Stimulated activated CD8-positive, alpha-beta memory T cell treated with anti-CD3 and anti-CD28 coated beads, Interleukin-4, amount 100 ng/mL, for 48 hours (primary cell): ENCODE results near the gene ZHX3.
"Not testable (repeated sequence)": the region's sequence is repeated elsewhere in the genome, so short reads cannot be mapped to it uniquely, and the experiment has no call there.

Experiments
- DNase-seq: peaks from one replicate; pipeline ENCODE4 v3.0.0-alpha.2; 2020

The ZHX3 gene

DNA sequence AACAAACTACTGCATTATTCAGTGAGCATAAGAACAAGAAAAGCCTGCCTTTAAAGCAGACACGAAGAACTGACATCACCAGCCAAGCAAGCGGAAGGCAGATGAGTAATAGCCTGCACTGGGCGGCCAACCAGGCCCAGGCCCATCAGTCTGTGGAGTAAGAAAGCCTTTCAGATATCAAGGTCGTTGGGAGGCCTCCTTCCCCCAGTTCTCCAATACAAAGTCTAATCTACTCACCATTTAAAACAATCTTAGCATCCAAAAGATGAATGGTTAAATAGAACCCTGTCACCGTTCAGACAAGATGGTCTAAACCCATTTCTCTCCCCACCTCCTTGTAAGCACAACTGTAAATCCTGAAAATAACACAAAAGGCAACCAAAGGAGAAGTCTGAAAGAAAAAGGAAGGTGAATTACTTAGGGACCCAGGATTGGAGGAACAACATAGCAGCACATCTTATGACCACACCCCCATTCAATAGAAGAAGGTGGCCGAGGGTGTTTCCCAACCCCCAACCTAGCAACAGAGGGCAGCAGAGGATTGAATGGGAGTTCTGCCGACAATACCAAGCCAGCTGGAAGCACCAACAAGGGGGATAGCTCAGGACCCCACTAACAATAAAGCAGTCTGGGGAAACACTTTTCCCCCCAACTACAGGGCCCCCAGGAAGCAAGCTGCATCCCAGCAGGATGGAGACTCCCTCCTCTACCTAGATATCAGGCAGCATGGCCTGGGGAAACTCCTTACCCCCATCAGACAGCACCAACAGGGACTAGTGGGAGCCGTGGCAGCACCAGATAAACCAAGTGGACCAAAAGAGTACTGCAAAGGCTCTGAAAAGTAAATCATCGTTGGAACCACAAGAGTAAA, 67.9 kb downstream of the ZHX3 start:
- no peak for DNase-seq

DNA sequence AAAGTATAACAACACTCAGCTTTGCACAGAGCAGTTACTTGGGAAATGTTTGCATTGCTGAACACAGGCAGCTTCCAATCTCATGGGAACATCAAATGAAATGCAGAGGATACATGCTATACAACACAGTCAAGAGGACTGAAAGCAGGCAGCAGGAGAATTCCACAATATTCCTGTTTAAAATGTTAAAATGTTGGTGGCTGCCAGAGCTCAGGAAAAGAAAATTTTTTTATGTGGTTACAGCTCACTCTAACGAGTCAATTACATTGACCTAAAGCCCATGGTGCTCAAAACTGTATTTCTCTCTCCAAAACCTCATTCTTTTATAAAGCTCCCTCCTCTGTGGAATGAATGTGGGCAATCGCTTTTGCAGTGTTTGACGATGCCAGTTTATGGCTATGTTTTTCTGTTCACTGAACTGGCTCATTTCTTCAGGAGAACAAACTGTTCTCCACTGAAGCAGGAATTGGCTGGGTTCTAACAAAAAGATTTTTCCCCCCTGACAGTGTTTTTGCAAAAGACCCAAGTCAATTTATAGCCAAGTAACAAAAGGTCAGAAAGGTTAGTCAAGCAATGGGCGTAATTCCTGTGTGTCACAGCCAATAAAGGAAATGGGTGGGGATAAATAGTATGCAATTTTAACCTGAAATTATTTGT, 69.0 kb downstream of the ZHX3 start:
- DNase-seq, result no peak

- no peak for DNase-seq
Measured at GRCh38 chr20:41247523-41248367, 69.8 kb downstream of the ZHX3 start.

GRCh38 chr20:41245086-41245707, 72.3 kb downstream of the ZHX3 start:
- DNase-seq, result no peak

DNA sequence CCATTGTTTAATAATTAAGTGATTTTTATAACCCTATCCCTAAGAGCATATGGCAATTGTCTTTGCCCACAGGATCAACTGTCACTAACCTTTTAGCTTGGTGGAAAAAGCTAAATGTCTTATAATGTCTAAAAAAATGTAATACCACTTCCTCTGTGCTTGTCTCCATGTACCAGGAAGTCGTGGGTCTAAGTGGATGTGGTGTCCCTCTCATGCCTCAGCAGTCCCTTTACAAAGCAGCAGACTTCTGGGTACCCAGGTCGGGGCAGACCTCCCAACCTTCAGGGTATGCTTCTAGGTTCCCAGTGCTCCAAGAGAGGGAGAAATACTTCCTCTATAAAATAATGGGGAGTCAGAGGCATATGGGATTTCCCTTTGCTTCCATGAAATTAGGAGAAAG, 74.7 kb downstream of the ZHX3 start:
- DNase-seq, result no peak

DNA sequence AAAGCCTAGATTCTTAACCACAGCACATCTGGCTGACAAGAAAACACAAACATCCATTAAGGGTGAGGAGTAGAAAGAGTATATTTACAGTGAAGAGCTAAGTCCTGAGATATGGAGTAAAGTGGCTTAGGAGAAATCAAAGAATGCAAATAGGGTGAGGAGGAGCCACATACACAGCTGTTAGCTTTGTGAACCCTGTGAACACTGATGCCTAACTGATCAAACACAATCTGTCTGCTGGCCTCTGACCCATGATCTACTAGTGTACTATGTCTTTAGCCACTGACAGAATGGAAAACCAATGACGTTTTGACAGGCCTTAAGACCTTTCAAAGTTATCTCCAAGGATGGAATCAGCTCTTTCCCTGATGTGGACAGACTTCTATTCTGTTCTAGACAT, 75.2 kb downstream of the ZHX3 start:
- no peak for DNase-seq

DNA sequence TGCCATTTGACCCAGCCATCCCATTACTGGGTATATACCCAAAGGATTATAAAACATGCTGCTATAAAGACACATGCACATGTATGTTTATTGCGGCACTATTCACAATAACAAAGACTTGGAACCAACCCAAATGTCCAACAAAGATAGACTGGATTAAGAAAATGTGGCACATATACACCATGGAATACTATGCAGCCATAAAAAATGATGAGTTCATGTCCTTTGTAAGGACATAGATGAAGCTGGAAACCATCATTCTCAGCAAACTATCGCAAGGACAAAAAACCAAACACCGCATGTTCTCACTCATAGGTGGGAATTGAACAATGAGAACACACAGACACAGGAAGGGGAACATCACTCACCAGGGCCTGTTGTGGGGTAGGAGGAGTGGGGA, 80.3 kb downstream of the ZHX3 start:
- DNase-seq, result not testable (repeated sequence)

DNA sequence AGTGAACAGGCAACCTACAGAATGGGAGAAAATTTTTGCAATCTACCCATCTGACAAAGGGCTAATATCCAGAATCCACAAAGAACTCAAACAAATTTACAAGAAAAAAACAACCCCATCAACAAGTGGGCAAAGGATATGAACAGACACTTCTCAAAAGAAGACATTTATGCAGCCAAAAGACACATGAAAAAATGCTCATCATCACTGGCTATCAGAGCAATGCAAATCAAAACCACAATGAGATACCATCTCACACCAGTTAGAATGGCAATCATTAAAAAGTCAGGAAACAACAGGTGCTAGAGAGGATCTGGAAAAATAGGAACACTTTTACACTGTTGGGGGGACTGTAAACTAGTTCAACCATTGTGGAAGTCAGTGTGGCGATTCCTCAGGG, 80.7 kb downstream of the ZHX3 start:
- DNase-seq, result not testable (repeated sequence)

DNA sequence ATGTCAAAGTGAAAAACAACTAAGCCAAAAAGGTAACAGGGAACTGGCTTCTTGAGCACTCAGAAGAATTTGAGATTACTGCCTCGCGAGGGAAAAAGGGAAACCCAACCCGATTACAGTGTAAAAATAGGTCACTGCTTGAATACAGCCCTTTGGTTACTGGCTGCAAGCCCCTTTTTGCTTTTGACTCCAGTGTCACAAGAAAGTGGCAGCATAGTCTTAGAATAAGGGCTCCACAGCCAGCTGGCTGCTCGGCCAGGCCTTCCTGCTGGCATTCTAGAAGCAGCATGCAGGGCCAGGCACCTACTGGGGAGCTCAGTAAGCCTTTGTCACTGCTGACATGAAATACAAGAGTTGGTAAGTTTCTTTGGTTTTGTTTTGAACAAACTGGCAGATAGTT, 83.0 kb downstream of the ZHX3 start:
- no peak for DNase-seq

DNA sequence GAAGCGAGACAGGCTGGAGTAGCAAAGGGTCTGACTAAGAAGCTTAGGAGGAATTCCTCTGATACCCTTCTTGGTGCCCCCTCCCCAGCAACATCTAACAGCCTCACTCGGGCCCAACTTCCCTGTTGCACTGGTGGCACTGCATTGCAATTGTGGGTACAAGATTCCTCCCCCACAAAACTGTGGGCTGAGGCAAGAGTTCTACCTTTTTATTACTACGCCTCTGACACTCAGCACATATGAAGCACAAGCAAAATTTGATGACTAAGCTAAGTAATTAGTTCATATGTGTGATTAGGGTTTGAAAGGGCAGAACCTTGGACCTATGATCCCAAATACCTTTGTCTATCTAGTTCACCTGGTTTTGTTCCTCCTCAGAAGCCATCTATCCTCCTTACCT, 83.5 kb downstream of the ZHX3 start:
- no peak for DNase-seq

DNA sequence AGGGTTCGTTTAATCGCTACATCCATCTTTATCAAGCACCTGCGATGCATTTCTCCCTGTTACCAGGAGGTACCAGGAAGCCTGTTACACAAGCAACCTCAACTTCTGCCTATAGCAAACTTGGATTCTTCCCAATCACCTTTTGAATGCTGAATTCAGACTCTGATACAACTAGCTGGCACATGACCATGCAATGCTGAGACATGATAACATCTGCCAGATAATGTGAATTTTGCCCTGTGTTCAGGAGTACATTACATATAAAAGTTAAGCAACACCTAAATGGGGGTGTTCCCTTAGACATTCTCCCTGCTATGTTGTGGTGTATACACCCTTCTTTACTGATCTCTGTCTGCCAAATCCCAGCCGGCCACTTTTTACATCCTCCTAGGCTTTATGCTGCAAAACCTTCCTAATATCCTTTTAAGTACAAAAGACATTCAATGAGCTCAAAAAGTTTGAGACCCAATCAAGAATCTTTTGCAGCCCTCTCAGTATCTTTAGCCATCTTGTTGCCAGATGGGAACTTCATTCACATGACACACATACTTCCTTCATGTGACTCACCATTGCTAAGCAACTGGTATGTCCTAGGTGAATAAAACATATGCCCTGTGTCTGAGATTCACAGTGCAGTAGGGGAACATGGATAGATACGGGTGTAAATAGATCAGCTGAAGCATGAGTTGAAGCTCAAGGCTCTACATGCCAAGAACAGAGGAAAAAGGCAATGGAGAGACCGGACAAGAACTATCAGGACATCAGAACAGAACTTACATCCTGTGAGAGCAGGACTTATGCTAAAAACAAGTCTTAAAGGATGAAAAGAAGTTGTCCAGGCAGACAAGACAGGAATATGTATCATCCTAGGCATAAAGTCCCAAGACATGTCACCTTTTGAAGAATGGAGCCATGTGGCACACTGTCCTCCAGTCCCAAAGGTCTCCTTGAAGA, 84.3 kb downstream of the ZHX3 start:
- no peak for DNase-seq

DNA sequence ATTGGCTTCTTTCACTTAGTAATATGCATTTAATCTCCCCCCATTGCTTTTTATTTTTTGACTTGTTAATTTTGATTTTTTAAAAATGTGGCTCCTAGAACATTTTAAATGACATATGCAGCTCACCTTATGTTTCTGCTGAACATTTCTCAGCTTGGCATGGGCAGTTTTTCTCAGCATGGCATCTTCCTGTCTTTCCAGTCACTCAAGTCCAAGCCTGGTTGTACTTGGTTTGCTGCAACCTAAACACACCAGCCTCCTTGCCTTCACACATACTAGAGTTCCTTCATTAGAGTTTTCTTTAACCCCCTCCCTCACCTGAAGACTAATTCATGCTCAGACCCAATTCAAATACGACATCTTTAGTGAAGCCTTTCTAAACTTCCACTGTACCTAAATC, 86.4 kb downstream of the ZHX3 start:
- DNase-seq, result no peak

DNA sequence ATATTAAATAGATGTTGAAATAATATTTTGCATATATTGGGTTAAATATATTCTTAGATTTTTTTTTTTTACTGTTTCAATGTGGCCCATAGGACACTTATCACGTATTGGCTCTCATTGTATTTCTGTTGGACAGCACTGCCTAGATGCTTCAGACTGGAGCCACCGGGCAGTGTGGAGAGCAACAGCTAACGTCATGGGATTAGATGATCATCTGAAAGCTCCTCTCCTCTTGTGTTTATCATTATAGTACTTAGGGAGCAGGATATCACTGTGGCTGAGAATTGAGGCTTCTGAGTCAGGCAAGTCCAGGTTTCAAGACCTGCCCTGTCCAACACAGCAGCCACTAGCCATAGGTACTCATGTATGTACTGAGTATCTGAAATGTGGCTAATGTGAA, 87.4 kb downstream of the ZHX3 start:
- no peak for DNase-seq

DNA sequence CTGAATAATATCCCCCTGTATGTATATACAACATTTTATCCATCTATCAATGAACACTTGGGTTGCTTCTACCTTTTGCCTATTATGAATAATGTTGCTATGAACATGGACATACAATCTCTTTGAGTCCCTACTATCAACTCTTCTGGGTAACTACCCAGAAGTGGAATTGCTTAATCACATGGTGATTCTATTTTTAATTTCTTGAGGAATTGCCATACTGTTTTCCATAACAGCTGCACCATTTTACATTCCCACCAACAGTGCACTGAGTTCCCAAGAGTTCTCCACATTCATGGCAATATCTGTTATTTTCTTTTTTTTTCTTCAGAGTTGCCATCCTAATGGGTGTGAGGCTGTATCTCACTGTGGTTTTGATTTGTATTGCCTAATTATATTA, 88.3 kb downstream of the ZHX3 start:
- no peak for DNase-seq

DNA sequence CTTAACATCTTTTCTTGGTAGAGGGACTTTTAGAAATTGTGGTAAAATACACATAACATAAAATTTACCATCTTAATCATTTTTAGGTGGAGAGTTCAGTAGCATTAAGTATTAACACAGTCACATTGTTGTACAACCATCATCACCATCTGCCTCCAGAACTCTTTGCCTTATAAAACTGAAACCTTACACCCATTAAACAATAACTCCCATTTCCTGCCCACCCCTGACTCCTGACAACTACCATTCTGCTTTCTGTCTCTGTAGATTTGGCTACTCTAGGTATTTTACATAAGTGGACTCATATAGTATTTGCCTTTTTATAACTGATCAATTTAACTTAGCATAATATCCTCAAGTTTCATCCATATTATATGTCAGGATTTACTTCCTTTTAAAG, 88.7 kb downstream of the ZHX3 start:
- no peak for DNase-seq

GRCh38 chr20:41226426-41226825, 91.1 kb downstream of the ZHX3 start:
- DNase-seq, result no peak

- no peak for DNase-seq
Measured at GRCh38 chr20:41225091-41225490, 92.4 kb downstream of the ZHX3 start.

DNA sequence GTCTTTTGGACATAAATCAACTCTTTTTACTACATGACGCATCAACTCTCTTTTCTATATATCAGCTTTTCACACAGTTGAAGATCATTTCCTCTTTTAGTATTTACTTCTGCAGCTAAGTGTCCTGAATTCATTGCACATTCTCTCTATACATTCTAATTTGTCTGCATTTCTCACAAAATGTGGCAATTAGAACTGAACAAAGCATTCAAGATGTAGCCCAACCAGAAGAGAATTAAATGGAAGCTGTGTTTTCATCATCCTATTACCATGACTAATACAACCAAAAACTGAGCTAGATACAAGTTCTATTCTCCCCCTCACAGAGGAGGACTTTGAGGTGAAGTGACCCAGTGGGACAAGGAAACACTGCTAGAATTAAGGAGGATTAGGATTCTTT, 93.2 kb downstream of the ZHX3 start:
- DNase-seq, result no peak

DNA sequence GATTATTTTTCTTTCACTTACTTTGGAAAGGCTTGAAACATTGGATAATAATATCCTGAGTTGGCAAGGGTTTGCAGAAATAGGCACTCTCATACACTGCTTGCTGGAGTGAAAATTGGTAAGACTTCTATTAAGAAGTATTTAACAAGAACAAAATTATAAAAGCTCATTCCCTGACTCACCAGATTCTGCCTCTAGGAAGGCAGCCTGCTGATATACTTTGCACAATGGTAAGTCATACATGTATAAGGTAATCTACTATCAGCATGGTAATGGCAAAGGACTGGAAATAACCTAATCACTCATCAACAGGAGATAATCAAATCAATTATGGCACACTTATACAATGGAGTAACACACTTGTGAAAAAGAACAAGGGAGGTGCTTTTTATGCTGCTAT, 94.4 kb downstream of the ZHX3 start:
- no peak for DNase-seq

DNA sequence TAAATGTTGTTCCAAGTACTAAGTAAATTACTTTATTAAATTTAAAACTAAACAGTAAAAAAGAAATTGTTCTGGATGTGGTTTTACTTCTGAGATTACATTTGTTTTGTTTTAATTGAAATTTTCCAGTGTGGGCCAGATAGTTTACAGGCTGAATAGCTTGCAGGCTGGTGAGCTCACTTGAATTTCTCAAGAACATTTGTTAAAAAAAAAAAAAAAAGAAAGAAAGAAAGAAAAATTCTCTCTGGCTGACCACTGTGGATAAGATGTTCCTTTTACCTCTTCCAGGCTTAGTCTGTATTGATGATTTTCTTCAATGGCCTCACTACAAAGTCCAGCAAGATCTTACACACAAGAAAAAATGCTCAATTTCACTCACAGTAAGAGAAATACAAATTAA, 94.8 kb downstream of the ZHX3 start:
- DNase-seq, result no peak

GRCh38 chr20:41222296-41222695, 95.2 kb downstream of the ZHX3 start:
- no peak for DNase-seq

- DNase-seq, result no peak
Measured at GRCh38 chr20:41221614-41222218, 95.8 kb downstream of the ZHX3 start.
